DOHH2 (cell line): ENCODE results near the gene DIS3.

Experiments used
- H3F3A ChIP-seq: fragments of 200-600 bp; sonication (generic), shearing (Covaris generic); 2 replicates; pipeline ENCODE4 v1.6.0; 2016; ENCODE audit warnings: antibody characterized with exemption, mild to moderate bottlenecking; ENCODE audit not compliant: control insufficient read depth, insufficient read depth
- H3K27ac ChIP-seq: fragments of 200-600 bp; sonication (generic); 2 replicates; pipeline ENCODE4 v1.5.1; 2014; ENCODE audit warnings: low read depth, mild to moderate bottlenecking, low read length, moderate library complexity
- H3K27me3 ChIP-seq: fragments of 200-600 bp; sonication (generic); 2 replicates; pipeline ENCODE4 v1.6.1; 2014; ENCODE audit warnings: mild to moderate bottlenecking, low read length, mixed read lengths; ENCODE audit not compliant: control insufficient read depth
- H3K36me3 ChIP-seq: fragments of 200-600 bp; sonication (generic); 2 replicates; pipeline ENCODE4 v1.6.1; 2014; ENCODE audit warnings: mild to moderate bottlenecking, low read length, moderate library complexity, mixed read lengths; ENCODE audit not compliant: control insufficient read depth
- H3K4me1 ChIP-seq: fragments of 200-600 bp; sonication (generic); 2 replicates; pipeline ENCODE4 v1.6.1; 2014; ENCODE audit warnings: mild to moderate bottlenecking, low read length, mixed read lengths; ENCODE audit not compliant: control insufficient read depth
- H3K4me2 ChIP-seq: fragments of 200-600 bp; sonication (generic); 2 replicates; pipeline ENCODE4 v1.6.0; 2014; ENCODE audit warnings: mild to moderate bottlenecking, low read length, moderate library complexity
- H3K4me3 ChIP-seq: fragments of 200-600 bp; sonication (generic); 2 replicates; pipeline ENCODE4 v1.5.1; 2014; ENCODE audit warnings: mild to moderate bottlenecking, low read length, mixed read lengths
- H3K79me2 ChIP-seq: fragments of 200-600 bp; sonication (generic); 2 replicates; pipeline ENCODE4 v1.6.1; 2014; ENCODE audit warnings: mild to moderate bottlenecking, low read length, mixed read lengths; ENCODE audit not compliant: control insufficient read depth
- H3K9me2 ChIP-seq: fragments of 200-600 bp; sonication (generic); replicated peaks from 2 replicates; pipeline ENCODE4 v1.6.1; 2014; ENCODE audit warnings: mild to moderate bottlenecking, low read length, mixed read lengths; ENCODE audit not compliant: control insufficient read depth
- H3K9me3 ChIP-seq: fragments of 200-600 bp; sonication (generic); 2 replicates; pipeline ENCODE4 v1.6.1; 2014; ENCODE audit warnings: antibody characterized with exemption, low read length, mixed read lengths; ENCODE audit not compliant: control insufficient read depth, insufficient read depth
- H4K20me1 ChIP-seq: fragments of 200-600 bp; sonication (generic); 2 replicates; pipeline ENCODE4 v1.6.0; 2014; ENCODE audit warnings: low read depth, mild to moderate bottlenecking, antibody characterized with exemption, low read length, moderate library complexity; ENCODE audit not compliant: control insufficient read depth, insufficient read depth
- EZH2phosphoT487 ChIP-seq: fragments of 200-600 bp; sonication (generic); IDR thresholded peaks from 2 replicates; pipeline ENCODE4 v1.6.1; 2017; ENCODE audit warnings: borderline replicate concordance, mild to moderate bottlenecking, antibody characterized with exemption, low read length, moderate library complexity, mixed read lengths
- TF ChIP-seq, protein P1 (sequence below): fragments of 200-600 bp; sonication (generic); IDR thresholded peaks from one replicate; pipeline ENCODE4 v1.5.1; 2014; ENCODE audit warnings: antibody characterized with exemption, mild to moderate bottlenecking, low read depth, low read length; ENCODE audit not compliant: poor library complexity, severe bottlenecking

DIS3 gene

DNA sequence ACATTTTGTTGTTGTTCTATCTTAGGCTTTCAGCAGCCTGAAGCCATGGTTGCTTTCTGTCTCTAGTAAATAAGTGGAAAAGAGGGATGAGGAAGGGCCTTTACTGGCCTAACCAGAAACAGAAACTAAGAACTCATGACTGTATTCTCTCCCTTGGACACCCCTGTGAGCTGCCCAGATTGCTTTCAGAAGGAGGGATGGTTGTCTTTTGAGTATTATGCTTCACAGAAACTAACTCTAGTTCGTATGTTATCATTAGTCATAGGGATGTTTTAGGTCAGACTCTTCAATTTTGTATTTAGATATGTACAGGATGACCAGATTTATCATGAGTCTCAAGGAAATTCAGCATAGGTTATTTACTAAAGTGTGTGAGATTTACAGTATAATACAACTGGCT, 36.4 kb downstream of the DIS3 start:
- TF ChIP-seq EZH2phosphoT487: no peak
- TF ChIP-seq, protein P1, sequence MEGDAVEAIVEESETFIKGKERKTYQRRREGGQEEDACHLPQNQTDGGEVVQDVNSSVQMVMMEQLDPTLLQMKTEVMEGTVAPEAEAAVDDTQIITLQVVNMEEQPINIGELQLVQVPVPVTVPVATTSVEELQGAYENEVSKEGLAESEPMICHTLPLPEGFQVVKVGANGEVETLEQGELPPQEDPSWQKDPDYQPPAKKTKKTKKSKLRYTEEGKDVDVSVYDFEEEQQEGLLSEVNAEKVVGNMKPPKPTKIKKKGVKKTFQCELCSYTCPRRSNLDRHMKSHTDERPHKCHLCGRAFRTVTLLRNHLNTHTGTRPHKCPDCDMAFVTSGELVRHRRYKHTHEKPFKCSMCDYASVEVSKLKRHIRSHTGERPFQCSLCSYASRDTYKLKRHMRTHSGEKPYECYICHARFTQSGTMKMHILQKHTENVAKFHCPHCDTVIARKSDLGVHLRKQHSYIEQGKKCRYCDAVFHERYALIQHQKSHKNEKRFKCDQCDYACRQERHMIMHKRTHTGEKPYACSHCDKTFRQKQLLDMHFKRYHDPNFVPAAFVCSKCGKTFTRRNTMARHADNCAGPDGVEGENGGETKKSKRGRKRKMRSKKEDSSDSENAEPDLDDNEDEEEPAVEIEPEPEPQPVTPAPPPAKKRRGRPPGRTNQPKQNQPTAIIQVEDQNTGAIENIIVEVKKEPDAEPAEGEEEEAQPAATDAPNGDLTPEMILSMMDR: no peak
- Histone ChIP-seq H3K9me2 (no peaks in the 10 kb centered on the region), H3K27ac (no peak overlapping the region), H3K36me3 (peaks cover 94% of the 10 kb centered on the region), H4K20me1 (no peaks in the 10 kb centered on the region; the same call in 1 of the 2 replicates), H3K4me1 (no peaks in the 10 kb centered on the region), H3K27me3 (no peaks in the 10 kb centered on the region), H3F3A (peaks cover 6% of the 10 kb centered on the region; the same call in 1 of the 2 replicates), H3K4me3 (no peak overlapping the region), H3K9me3 (no peaks in the 10 kb centered on the region), H3K79me2 (peaks cover 58% of the 10 kb centered on the region), H3K4me2 (no peak overlapping the region)

DNA sequence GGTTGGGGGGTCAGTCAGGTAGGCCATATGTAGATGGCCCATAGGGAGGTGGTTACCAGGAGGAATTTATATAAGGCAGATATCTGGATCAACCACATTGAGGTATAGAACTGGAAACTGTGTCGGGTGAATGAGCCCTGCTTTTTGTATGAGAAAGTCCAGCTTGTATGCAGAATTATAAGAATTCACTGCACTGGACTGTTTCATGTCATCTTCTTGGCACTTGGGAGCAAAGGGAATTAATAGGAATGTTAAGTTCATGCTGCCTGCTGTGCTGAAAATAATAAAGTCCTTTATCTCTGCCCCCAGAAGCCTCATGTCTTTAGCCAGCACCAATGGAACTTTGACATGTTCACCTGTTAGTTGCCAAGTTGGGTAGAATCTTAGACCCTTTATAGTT, 41.7 kb downstream of the DIS3 start:
- H4K20me1 ChIP-seq: no peaks in the 10 kb centered on the region
- H3K79me2 ChIP-seq: peaks cover 46% of the 10 kb centered on the region
- peaks cover 86% of the 10 kb centered on the region for H3K36me3 ChIP-seq
- H3K27ac ChIP-seq: no peak overlapping the region
- no peak overlapping the region for H3K4me3 ChIP-seq
- no peaks in the 10 kb centered on the region for H3K9me2 ChIP-seq
- H3K4me2 ChIP-seq: no peak overlapping the region
- TF ChIP-seq, protein P1: no peak
- TF ChIP-seq EZH2phosphoT487: no peak
- no peaks in the 10 kb centered on the region for H3K4me1 ChIP-seq
- peaks cover 7% of the 10 kb centered on the region; the same call in 1 of the 2 replicates for H3F3A ChIP-seq
- H3K27me3 ChIP-seq: no peaks in the 10 kb centered on the region
- no peaks in the 10 kb centered on the region for H3K9me3 ChIP-seq

DNA sequence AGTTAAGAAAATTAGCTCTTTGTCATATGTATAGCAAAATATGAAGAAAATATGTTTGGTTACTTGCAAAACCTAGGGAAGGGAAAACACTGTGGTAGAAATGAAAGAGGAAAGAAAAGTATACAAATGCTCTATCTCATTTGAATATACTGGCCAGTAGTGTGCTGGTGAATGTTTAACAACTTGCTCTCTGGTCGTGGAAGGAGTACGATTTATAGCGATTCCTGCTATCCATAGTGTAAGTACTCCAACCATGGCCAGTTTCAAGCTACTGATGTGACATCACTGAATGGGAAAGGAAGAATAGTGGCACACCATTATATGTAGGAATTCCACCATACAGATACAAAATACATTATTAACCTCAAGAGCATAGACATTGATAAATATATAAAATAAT, 44.7 kb downstream of the DIS3 start:
- no peak overlapping the region for H3K4me3 ChIP-seq
- H3K4me1 ChIP-seq: no peaks in the 10 kb centered on the region

More for the DNA sequence above, 44.7 kb downstream of the DIS3 start:
- TF ChIP-seq EZH2phosphoT487: no peak
- TF ChIP-seq, protein P1: no peak
- Histone ChIP-seq H3K27ac (no peak overlapping the region), H4K20me1 (no peaks in the 10 kb centered on the region), H3K79me2 (peaks cover 49% of the 10 kb centered on the region), H3F3A (peaks cover 3% of the 10 kb centered on the region; the same call in 1 of the 2 replicates), H3K36me3 (peaks cover 84% of the 10 kb centered on the region), H3K27me3 (no peaks in the 10 kb centered on the region), H3K9me2 (no peaks in the 10 kb centered on the region), H3K9me3 (no peaks in the 10 kb centered on the region), H3K4me2 (no peak overlapping the region)
